GM21619 (cell line): Measurements from ENCODE around the gene PCDH19.

ENCODE experiments used
- ATAC-seq: cut with Tn5 transposase; IDR thresholded peaks from one replicate; pipeline ENCODE4 v1.9.1; 2021; ENCODE audit not compliant: unreplicated experiment

Gene PCDH19

GRCh38 chrX:100316987-100317386, 93.1 kb downstream of the PCDH19 start:
- no peak for ATAC-seq

GRCh38 chrX:100315566-100315965, 94.5 kb downstream of the PCDH19 start:
- ATAC-seq = no peak

GRCh38 chrX:100299559-100299958, 110.5 kb downstream of the PCDH19 start:
- no peak for ATAC-seq

GRCh38 chrX:100297728-100298127, 112.3 kb downstream of the PCDH19 start:
- ATAC-seq = no peak

GRCh38 chrX:100296183-100296753, 113.8 kb downstream of the PCDH19 start:
- ATAC-seq = no peak

GRCh38 chrX:100294965-100295364, 115.1 kb downstream of the PCDH19 start:
- no peak for ATAC-seq

- no peak for ATAC-seq
Measured at GRCh38 chrX:100289066-100289558, 121.0 kb downstream of the PCDH19 start.

- no peak for ATAC-seq
Measured at GRCh38 chrX:100277231-100277630, 132.8 kb downstream of the PCDH19 start.

GRCh38 chrX:100274916-100275315, 135.2 kb downstream of the PCDH19 start:
- no peak for ATAC-seq

GRCh38 chrX:100265179-100265578, 144.9 kb downstream of the PCDH19 start:
- ATAC-seq = no peak

- ATAC-seq = peak; percentile 84
Measured at GRCh38 chrX:100264200-100264599, 145.9 kb downstream of the PCDH19 start.

- ATAC-seq = no peak
Measured at GRCh38 chrX:100263650-100264049, 146.4 kb downstream of the PCDH19 start.

- ATAC-seq = no peak
Measured at GRCh38 chrX:100248885-100249493, 161.1 kb downstream of the PCDH19 start.

- ATAC-seq = no peak
Measured at GRCh38 chrX:100247826-100248225, 162.2 kb downstream of the PCDH19 start.

- no peak for ATAC-seq
Measured at GRCh38 chrX:100244681-100245080, 165.4 kb downstream of the PCDH19 start.
